Mesenchymal stem cell (in vitro differentiated cells and primary cell): Measurements from ENCODE around the gene CYFIP1.

ENCODE experiments used
- DNase-seq: peaks from one replicate; pipeline ENCODE4 v3.0.0-alpha.2; 2013
- H2AFZ ChIP-seq: one replicate; pipeline ENCODE4 v1.6.1; 2013; ENCODE audit warnings: low read depth, mild to moderate bottlenecking, control low read depth, inconsistent platforms, low read length, moderate library complexity
- H2AK5ac ChIP-seq: 2 replicates; pipeline ENCODE4 v1.6.1; 2013; ENCODE audit warnings: low read length, moderate library complexity, mild to moderate bottlenecking, inconsistent platforms; ENCODE audit not compliant: severe bottlenecking
- H2BK120ac ChIP-seq: one replicate; pipeline ENCODE4 v1.6.1; 2013; ENCODE audit warnings: low read depth, mild to moderate bottlenecking, inconsistent platforms, low read length, moderate library complexity
- H2BK12ac ChIP-seq, 2 experiments: one replicate each; pipeline ENCODE4 v1.6.1; 2013; ENCODE audit warnings: inconsistent platforms in 2 of 2, low read length in 2 of 2, mild to moderate bottlenecking in 2 of 2, moderate library complexity in 2 of 2, control low read depth in 1 of 2
- H2BK15ac ChIP-seq: one replicate; pipeline ENCODE4 v1.6.1; 2013; ENCODE audit warnings: mild to moderate bottlenecking, low read depth, inconsistent platforms; ENCODE audit not compliant: poor library complexity, severe bottlenecking
- H2BK5ac ChIP-seq: 2 replicates; pipeline ENCODE4 v1.6.1; 2013; ENCODE audit warnings: low read depth, mild to moderate bottlenecking, low read length, control low read depth, inconsistent platforms; ENCODE audit not compliant: poor library complexity, severe bottlenecking
- H3K14ac ChIP-seq, 2 experiments: one replicate each; pipeline ENCODE4 v1.6.1; 2013; ENCODE audit warnings: inconsistent platforms in 2 of 2, low read length in 2 of 2, control low read depth in 1 of 2, mild to moderate bottlenecking in 1 of 2, moderate library complexity in 1 of 2
- H3K18ac ChIP-seq, 2 experiments: one replicate each; pipeline ENCODE4 v1.6.1; 2013; ENCODE audit warnings: inconsistent platforms in 2 of 2, low read length in 2 of 2, control low read depth in 1 of 2, low read depth in 1 of 2, mild to moderate bottlenecking in 1 of 2
- H3K23ac ChIP-seq, 2 experiments: one replicate each; pipeline ENCODE4 v1.6.1; 2013; ENCODE audit warnings: inconsistent platforms in 2 of 2, low read length in 2 of 2, mild to moderate bottlenecking in 2 of 2, moderate library complexity in 2 of 2, control low read depth in 1 of 2
- H3K27ac ChIP-seq: 2 replicates; pipeline ENCODE4 v1.5.1; 2013; ENCODE audit warnings: mild to moderate bottlenecking, moderate library complexity, low read length, control low read depth, inconsistent platforms; ENCODE audit not compliant: poor library complexity, severe bottlenecking
- H3K27me3 ChIP-seq, 2 experiments: 2 replicates each; pipeline versions ENCODE4 v1.6.1 to v1.7.0; 2013; ENCODE audit warnings: low read length in 2 of 2, mild to moderate bottlenecking in 2 of 2, moderate library complexity in 2 of 2, control low read depth in 1 of 2, inconsistent platforms in 1 of 2; ENCODE audit not compliant: control insufficient read depth in 1 of 2, insufficient read depth in 1 of 2
- H3K36me3 ChIP-seq, 2 experiments: 2 replicates each; pipeline versions ENCODE4 v1.6.1 to v1.7.0; 2013; ENCODE audit warnings: low read length in 2 of 2, control low read depth in 1 of 2, inconsistent platforms in 1 of 2, low read depth in 1 of 2, mild to moderate bottlenecking in 1 of 2; ENCODE audit not compliant: insufficient read depth in 2 of 2, control insufficient read depth in 1 of 2
- H3K4ac ChIP-seq, 2 experiments: one replicate each; pipeline ENCODE4 v1.6.1; 2013; ENCODE audit warnings: inconsistent platforms in 2 of 2, low read length in 2 of 2, mild to moderate bottlenecking in 2 of 2, moderate library complexity in 2 of 2, control low read depth in 1 of 2, low read depth in 1 of 2
- H3K4me1 ChIP-seq: 2 replicates; pipeline ENCODE4 v1.6.1; 2013; ENCODE audit warnings: low read depth, low read length, control low read depth; ENCODE audit not compliant: control insufficient read depth, insufficient read depth
- H3K4me2 ChIP-seq: 2 replicates; pipeline ENCODE4 v1.6.1; 2013; ENCODE audit warnings: low read length, mild to moderate bottlenecking, inconsistent platforms; ENCODE audit not compliant: poor library complexity, severe bottlenecking
- H3K4me3 ChIP-seq, 2 experiments: 2 replicates each; pipeline versions ENCODE4 v1.5.1 to v1.7.0; 2013; ENCODE audit warnings: low read length in 2 of 2, mild to moderate bottlenecking in 2 of 2, control low read depth in 1 of 2, low read depth in 1 of 2; ENCODE audit not compliant: insufficient read depth in 1 of 2
- H3K79me1 ChIP-seq: replicated peaks from 2 replicates; pipeline ENCODE4 v1.6.1; 2013; ENCODE audit warnings: mild to moderate bottlenecking, control low read depth, low read length, inconsistent platforms; ENCODE audit not compliant: poor library complexity, severe bottlenecking
- H3K9ac ChIP-seq: 2 replicates; pipeline ENCODE4 v1.7.0; 2013; ENCODE audit warnings: mild to moderate bottlenecking, low read length, moderate library complexity
- H3K9me3 ChIP-seq: 2 replicates; pipeline ENCODE4 v1.7.0; 2013; ENCODE audit warnings: mild to moderate bottlenecking, low read length; ENCODE audit not compliant: control insufficient read depth
- H4K8ac ChIP-seq: one replicate; pipeline ENCODE4 v1.6.1; 2013; ENCODE audit warnings: inconsistent platforms, mild to moderate bottlenecking, low read length, moderate library complexity
- H4K91ac ChIP-seq: one replicate; pipeline ENCODE4 v1.6.1; 2013; ENCODE audit warnings: mild to moderate bottlenecking, low read length, inconsistent platforms
- WGBS: methylation state at CpG from one replicate; pipeline ENCODE4 v1.1.7; 2013; ENCODE audit warnings: mixed read lengths; 5-methylcytosine and 5-hydroxymethylcytosine counted together

CYFIP1 gene

DNA sequence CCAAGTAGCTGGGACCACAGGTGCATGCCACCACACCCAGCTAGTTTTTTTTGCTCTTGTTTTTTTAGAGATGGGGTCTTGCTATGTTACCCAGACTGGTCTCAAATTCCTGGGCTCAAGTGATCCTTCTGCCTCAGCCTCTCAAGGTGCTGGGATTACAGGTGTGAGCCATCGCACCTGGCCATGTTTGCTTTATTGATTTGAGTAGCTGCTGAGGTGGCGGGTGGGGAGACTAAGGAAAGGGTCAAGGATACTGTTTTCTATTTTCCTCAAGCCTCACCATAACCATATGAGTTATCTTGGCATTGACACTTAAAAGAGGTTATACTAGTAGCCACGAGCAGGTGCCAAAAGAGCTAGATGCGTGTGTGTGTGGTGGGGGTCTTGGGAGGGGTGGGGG is 39.0 kb downstream of the CYFIP1 start:
- no peak overlapping the region for H3K18ac ChIP-seq
- no peak overlapping the region for H3K4me3 ChIP-seq
- no peak overlapping the region for H2BK15ac ChIP-seq
- H2AFZ ChIP-seq = no peak overlapping the region
- no peaks in the 10 kb centered on the region for H3K9me3 ChIP-seq
- no peak for DNase-seq
- no peak overlapping the region for H2BK120ac ChIP-seq
- no peak overlapping the region for H3K9ac ChIP-seq
- H3K23ac ChIP-seq = no peak overlapping the region
- no peak overlapping the region for H3K14ac ChIP-seq
- H2AK5ac ChIP-seq = no peak overlapping the region
- no peak overlapping the region for H2BK5ac ChIP-seq
- 95% methylated on average over 3 of the region's 4 CpGs for WGBS
- peaks cover 60% of the 10 kb centered on the region for H3K79me1 ChIP-seq
- H3K4me2 ChIP-seq = no peak overlapping the region
- H3K27me3 ChIP-seq = no peaks in the 10 kb centered on the region
- no peak overlapping the region for H4K91ac ChIP-seq
- no peak overlapping the region for H3K4ac ChIP-seq
- H3K36me3 ChIP-seq = peaks cover 70 to 81% of the 10 kb centered on the region in 2 experiments
- peaks cover 1% of the 10 kb centered on the region for H3K4me1 ChIP-seq
- H3K27ac ChIP-seq = no peak overlapping the region
- H2BK12ac ChIP-seq = no peak overlapping the region
- no peak overlapping the region for H4K8ac ChIP-seq

DNA sequence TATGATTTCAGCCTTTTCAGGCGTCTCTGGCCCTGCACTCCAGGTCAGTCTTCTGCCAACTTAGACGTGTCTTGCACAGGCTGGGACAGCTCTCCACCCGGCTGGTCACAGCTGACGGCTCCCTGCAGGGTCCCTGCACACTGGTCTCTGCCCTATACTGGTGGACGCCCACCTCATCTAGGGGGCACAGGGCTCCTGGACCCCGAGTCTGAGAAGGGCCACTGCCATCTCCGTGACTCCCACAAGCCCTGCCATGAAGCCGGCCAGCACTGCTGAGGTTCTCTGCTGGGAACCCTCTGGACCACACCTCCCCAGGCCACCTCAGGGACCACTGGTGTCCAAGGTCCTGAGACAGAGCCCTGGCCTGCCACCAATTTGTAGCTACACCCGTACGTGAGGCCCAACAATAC is 40.5 kb downstream of the CYFIP1 start:
- 96% methylated on average over 10 of the region's 10 CpGs for WGBS
- H2BK12ac ChIP-seq = no peak overlapping the region
- H3K4me2 ChIP-seq = no peak overlapping the region
- H3K36me3 ChIP-seq = peaks cover 69 to 85% of the 10 kb centered on the region in 2 experiments
- H3K9me3 ChIP-seq = no peaks in the 10 kb centered on the region
- no peak overlapping the region for H4K8ac ChIP-seq
- H3K27ac ChIP-seq = no peak overlapping the region
- H2BK15ac ChIP-seq = no peak overlapping the region
- H3K23ac ChIP-seq = no peak overlapping the region
- H3K9ac ChIP-seq = no peak overlapping the region
- H3K18ac ChIP-seq = no peak overlapping the region
- H2BK120ac ChIP-seq = no peak overlapping the region
- H3K4me3 ChIP-seq = no peak overlapping the region
- H3K4ac ChIP-seq = no peak overlapping the region
- no peak overlapping the region for H2BK5ac ChIP-seq
- H2AFZ ChIP-seq = no peak overlapping the region
- H3K27me3 ChIP-seq = no peaks in the 10 kb centered on the region
- no peak overlapping the region for H3K14ac ChIP-seq
- peaks cover 56% of the 10 kb centered on the region for H3K79me1 ChIP-seq
- H4K91ac ChIP-seq = no peak overlapping the region
- DNase-seq = no peak
- H2AK5ac ChIP-seq = no peak overlapping the region
- H3K4me1 ChIP-seq = peaks cover 1% of the 10 kb centered on the region

DNA sequence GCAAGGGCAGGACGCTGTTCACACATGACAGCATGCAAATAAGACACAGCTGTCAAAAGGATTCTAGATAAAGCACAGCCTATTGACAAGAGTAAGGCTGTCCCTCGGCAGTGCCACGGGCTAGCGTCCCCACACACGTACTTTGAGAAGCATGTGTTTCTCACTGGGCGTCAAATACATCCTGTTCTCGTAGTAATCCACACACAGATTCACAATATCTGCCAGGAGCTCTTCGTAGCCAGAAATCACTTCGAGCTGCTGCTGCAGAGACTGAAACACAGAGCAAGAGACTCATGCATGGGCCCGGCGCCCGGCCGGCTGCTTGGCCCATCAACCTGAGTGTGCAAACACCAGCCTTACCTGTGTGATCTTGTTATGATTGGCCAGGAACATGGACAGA is 41.1 kb downstream of the CYFIP1 start:
- Histone ChIP-seq H2AK5ac (no peak overlapping the region), H2BK12ac (no peak overlapping the region), H3K4ac (no peak overlapping the region), H2BK5ac (no peak overlapping the region), H3K4me2 (no peak overlapping the region), H4K91ac (no peak overlapping the region), H3K36me3 (peaks cover 64 to 79% of the 10 kb centered on the region in 2 experiments), H3K27ac (no peak overlapping the region), H3K4me3 (no peak overlapping the region), H3K79me1 (peaks cover 51% of the 10 kb centered on the region), H3K4me1 (peaks cover 1% of the 10 kb centered on the region), H3K23ac (no peak overlapping the region), H2BK15ac (no peak overlapping the region), H3K18ac (no peak overlapping the region), H2AFZ (no peak overlapping the region), H2BK120ac (no peak overlapping the region), H3K14ac (no peak overlapping the region), H4K8ac (no peak overlapping the region), H3K27me3 (no peaks in the 10 kb centered on the region), H3K9ac (no peak overlapping the region), H3K9me3 (no peaks in the 10 kb centered on the region)
- 97% methylated on average over 13 of the region's 13 CpGs for WGBS
- no peak for DNase-seq

DNA sequence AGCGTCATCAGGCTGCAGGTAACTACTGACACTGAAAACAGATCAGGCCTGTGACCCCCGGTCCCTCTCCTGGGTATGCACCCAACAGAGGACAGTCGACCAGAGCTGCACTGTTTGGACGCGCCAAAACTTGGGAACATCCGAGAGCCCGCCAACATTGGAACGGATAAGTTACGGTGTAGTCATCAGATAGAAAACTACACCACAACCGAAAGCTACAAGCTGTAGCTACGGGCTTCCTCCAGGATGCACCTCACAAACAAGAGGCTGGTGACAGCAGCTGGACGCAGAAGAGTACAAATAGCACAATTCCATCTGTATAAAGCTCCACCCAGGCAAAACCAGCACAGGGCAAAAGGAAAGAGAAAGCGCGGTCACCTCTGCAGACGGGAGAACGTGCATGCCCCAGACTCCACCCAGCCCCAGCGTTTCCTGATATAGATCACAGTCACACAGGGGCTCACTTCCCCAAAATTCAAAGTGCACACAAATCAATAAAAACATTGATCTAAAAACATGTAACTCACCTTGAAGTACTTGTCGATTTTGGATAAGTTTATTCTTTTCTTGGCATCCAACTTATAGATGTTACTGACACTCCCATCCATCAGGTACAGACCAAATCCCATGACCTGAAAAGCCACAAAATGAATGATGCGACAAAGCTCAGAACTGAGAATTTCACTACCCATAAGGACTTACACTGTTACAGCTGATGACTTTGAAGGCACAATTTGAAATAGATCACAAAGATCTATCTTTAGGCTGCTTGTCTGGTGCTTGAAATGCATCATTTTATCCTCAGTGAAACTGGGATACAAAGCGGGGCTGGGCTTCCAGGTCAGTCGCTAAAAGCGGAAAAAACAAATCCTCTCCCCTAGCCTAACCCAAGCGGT is 43.3 kb downstream of the CYFIP1 start:
- Histone ChIP-seq H3K36me3 (peaks cover 59 to 76% of the 10 kb centered on the region in 2 experiments), H2BK5ac (no peak overlapping the region), H3K9ac (no peak overlapping the region), H3K23ac (no peak overlapping the region), H3K14ac (no peak overlapping the region), H3K27ac (no peak overlapping the region), H3K4me1 (peaks cover 2% of the 10 kb centered on the region), H2BK12ac (no peak overlapping the region), H3K18ac (no peak overlapping the region), H4K91ac (no peak overlapping the region), H3K9me3 (no peaks in the 10 kb centered on the region), H3K4me2 (no peak overlapping the region), H3K27me3 (no peaks in the 10 kb centered on the region), H3K4me3 (no peak overlapping the region), H2BK120ac (no peak overlapping the region), H2BK15ac (no peak overlapping the region), H3K79me1 (peaks cover 42% of the 10 kb centered on the region), H2AK5ac (no peak overlapping the region), H2AFZ (no peak overlapping the region), H4K8ac (no peak overlapping the region), H3K4ac (no peak overlapping the region)
- WGBS = 96% methylated on average over 23 of the region's 23 CpGs
- no peak for DNase-seq
